22Rv1 (cell line): ENCODE measurements around the gene JMY.

Experiments used
- H3K27ac ChIP-seq: fragments of 450-650 bp; 2 replicates; pipeline ENCODE4 v1.5.1; 2017
- ZFX ChIP-seq: fragments of 450-650 bp; IDR thresholded peaks from 2 replicates; pipeline ENCODE4 v1.6.1; 2017; ENCODE audit warnings: antibody characterized with exemption, borderline replicate concordance
- TF ChIP-seq, protein P1 (sequence below): fragments of 450-650 bp; IDR thresholded peaks from 2 replicates; pipeline ENCODE4 v1.5.1; 2017; ENCODE audit warnings: mild to moderate bottlenecking

JMY gene

GRCh38 chr5:79318935-79319614 is 83.1 kb downstream of the JMY start:
- H3K27ac ChIP-seq, result no peak overlapping the region
- TF ChIP-seq, protein P1, sequence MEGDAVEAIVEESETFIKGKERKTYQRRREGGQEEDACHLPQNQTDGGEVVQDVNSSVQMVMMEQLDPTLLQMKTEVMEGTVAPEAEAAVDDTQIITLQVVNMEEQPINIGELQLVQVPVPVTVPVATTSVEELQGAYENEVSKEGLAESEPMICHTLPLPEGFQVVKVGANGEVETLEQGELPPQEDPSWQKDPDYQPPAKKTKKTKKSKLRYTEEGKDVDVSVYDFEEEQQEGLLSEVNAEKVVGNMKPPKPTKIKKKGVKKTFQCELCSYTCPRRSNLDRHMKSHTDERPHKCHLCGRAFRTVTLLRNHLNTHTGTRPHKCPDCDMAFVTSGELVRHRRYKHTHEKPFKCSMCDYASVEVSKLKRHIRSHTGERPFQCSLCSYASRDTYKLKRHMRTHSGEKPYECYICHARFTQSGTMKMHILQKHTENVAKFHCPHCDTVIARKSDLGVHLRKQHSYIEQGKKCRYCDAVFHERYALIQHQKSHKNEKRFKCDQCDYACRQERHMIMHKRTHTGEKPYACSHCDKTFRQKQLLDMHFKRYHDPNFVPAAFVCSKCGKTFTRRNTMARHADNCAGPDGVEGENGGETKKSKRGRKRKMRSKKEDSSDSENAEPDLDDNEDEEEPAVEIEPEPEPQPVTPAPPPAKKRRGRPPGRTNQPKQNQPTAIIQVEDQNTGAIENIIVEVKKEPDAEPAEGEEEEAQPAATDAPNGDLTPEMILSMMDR, result no peak
- TF ChIP-seq ZFX, result no peak

DNA sequence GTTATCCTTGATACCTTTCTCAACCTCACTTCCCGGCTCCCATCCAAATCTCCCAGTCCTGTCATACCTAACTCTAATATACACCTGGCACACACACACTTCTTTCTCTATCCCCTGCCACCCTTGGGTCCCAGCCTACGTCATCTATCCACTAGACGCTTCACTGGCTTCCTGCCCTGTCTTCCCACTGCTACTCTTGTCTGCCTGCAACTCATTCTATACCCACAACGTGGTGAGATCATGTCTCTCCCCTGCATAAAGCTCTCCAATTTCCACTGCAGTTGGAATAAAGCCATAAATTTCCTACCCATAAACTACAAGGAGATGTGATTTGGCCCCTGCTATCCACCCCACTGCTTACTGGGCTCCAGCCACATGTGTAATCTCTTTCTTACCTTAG is 93.5 kb downstream of the JMY start:
- H3K27ac ChIP-seq, result no peak overlapping the region
- TF ChIP-seq, protein P1, result no peak
- no peak for TF ChIP-seq ZFX

GRCh38 chr5:79330071-79330470 is 94.1 kb downstream of the JMY start:
- no peak for TF ChIP-seq ZFX
- TF ChIP-seq, protein P1, result no peak
- H3K27ac ChIP-seq, result no peak overlapping the region

DNA sequence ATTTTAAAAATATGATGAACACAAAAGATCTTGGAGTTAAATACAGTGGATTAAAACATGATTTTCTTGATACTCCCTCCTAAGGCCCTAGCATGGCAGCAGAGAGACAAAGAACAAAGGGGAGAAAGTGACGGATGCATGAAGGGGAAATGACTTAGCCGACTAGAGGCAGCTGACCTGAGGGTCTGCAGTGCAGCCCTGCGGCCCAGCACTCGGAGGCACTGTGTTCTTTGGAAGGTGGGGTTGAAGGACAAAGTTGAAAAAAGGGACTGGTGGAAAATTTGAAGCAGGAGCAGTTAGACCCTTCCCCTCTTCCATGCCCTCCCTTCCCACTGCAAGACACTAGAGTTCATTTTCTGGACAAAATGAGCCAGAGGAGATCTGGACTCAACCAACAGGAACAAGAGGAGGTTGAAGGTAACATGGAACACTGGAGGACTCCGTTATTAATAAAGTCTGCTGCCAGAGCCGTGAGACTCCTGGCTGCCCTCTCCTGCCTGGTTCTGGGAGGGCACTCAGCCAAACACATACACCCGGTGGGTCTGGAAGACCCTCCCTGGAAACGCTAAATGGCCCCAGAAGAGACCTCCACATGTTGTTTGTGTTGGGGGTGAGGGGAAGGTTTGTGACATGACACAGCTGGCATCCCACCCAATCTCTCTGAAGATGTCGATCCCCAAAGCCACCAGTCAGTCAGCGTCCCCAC is 98.1 kb downstream of the JMY start:
- TF ChIP-seq, protein P1, result peak; percentile 19; the same call in 1 of the 2 replicates
- TF ChIP-seq ZFX, result no peak
- no peak overlapping the region for H3K27ac ChIP-seq

- no peak for TF ChIP-seq ZFX
- TF ChIP-seq, protein P1, result no peak
- H3K27ac ChIP-seq, result no peak overlapping the region
These were observed 110.5 kb downstream of the JMY start for GRCh38 chr5:79346420-79346824.

GRCh38 chr5:79349047-79349446 is 113.1 kb downstream of the JMY start:
- no peak for TF ChIP-seq ZFX
- TF ChIP-seq, protein P1, result no peak
- no peak overlapping the region for H3K27ac ChIP-seq

DNA sequence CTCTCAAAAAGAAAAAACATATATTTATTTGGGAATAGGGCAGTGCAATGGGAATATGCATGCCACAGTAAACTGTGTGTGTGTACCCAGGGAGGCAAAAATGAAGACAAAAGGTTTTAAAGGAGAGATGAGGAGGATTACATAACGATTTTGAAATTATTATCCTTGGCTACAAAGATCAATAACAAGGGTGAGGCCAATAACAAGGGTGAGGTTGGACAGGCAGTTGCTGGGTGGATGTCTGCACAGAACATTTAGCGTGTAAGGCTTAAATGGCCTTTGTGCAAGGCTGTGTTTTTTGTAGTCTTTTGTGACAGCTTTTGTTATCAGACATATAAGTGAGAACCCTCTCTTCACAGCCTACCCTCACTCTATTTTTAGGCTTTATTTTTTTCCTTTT is 114.0 kb downstream of the JMY start:
- H3K27ac ChIP-seq, result no peak overlapping the region
- TF ChIP-seq, protein P1, result no peak
- TF ChIP-seq ZFX, result no peak
